ENCODE results near the gene HES7.
A peak's percentile ranks its signal among the peaks of the same experiment; 100 is the strongest.

Gene HES7

DNA sequence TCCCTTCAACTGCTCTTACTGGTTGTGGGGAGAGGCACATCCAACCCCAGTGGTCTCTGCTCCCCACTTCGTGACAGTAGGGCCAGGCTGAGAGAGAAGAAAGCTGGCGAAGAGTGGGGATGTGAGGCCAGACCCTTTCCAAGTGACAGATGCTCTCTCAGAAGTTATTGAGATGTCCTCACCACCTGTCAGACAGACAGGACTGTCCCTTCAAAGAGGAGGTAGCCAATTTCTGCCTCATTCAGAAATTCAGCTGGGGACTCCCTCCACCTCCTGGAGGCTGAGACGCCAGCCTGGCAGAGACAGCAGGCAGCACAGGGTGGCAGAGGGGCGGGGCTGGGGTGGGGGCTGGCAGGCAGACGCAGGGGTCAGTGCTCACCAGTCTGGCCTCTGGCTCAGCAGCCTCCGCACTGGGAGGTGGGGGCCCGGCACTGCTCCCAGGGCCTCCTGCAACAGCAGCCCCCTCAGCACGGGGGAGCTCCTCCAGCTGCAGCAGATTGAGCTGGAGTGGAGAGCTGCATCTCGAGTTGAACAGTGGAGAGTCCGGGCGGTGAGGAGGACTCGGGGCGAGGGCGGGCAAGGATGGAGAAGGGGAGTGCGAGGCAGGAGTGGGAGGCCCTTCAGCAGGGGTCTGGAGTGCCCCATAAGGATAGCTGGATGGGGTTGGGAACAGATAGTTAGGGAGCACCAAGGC, 19.1 kb upstream of the HES7 start:
- no peak for DNase-seq

DNA sequence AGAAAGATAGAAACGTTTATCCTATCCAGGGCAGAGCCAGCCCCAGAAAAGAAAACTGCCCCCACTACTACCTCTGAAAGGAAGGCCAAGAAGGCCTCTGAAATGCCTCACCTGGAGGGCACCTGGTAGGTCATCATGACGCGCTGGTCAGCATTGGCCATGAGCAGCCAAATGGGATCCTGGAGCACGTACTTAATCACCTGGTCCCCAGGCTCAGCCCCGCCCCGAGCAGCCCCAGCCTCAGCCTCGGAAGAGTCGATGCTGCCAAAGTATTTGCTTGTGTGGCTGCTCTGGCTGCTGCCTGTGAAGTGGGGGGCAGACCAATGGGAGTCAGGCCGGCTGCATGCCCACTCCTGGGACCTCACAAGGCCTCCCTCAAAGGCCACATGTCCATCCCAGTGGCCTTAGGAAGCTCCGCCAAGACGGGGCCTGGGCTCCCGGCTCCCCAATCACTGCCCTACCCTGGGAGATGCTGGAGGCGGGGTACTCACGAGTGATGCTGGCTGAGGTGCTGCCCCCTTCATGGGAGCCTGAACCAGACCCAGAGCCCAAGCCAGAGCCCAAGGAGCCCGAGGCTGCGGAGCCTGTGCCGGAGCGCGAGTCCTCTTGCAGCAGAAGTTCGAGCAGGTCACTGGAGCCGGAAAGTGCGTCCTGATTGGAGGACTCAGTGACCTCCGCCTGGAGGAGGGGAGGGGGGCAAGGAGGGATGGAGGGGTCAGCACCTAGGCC, 18.4 kb upstream of the HES7 start:
- DNase-seq, result no peak

DNA sequence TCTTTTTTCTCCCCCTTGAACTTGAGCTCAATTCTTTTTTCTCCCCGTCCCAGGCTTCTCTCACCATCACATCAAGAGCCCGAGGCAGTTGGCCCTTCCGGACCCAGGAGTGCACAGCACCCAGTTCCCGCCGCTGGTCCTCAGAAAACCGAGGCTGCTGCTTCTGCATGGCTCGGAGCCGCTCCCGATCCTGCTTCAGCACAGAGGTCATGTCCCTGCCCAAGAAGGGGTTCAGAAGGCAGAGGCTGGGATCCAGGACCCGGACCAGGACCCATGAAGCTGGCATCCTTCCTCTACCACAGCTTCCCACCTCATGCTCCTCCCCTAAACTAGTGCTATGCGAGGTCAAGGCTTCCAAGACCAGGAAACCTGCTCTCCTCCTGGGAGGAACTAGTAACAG, 17.8 kb upstream of the HES7 start:
- no peak for DNase-seq

DNA sequence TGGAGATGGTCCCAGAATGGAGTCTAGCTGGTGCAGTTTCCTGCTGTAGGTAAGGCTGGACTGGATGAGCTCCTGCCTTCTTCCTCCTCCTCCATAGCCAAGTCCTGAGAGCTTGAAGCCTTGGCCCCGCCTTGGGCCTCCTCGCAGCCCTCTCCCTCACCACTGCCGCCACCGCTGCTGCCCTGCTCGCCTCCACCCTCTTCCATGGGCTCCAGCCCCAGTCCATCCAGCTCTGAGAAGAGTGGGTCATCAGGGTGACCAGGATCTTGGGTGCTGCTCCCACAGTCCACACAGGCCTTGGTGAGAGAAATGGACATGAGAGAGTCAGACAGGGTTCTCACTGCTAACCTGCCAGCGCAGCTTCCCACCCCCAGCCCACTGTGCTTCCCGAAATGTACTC, 17.1 kb upstream of the HES7 start:
- no peak for DNase-seq

DNA sequence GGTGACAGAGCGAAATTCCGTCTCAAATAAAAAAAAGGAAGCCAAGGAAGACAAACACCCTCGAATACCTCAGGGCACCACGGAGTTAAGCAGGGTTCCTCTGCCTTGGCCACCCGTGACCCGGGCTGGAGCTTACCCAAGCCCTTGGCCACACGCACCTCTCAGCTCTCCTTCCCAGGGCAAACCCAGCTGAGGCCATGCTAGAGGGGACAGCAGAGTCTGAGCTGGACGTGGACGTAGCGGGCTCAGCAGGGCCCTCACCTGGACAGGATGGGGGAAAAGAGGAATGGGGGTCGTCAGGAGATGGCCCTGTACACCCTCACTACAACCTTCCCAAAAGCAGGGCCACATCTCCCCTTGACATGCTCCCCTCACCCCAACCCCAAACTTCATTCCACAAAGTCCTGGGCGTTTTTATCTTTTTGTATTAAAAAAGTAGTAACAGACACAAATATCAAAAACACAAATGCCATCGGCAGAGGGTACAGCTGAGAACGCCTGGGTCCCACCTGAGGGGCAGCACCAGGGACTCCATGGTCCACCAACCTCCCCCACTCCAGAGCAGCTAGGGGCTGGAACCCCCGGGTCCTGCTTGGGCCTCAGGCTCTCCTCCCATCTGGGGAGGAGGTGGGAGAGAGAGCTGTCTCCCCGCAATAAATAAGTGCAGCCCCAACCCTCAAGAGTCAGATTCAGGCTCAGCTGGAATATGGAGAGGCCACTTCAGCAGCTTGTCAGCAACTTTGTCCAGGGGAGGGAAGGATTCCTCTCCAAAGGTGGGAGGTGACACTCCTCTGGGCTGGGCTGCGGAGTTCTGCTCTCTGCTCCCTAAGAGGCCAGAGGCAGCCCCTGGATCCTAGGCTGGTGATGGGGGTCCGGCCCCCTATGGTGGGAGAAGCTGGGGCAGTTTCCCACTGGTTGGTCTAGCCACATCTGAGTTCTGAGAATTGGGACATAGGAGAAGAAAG, 16.4 kb upstream of the HES7 start:
- DNase-seq, result no peak

DNA sequence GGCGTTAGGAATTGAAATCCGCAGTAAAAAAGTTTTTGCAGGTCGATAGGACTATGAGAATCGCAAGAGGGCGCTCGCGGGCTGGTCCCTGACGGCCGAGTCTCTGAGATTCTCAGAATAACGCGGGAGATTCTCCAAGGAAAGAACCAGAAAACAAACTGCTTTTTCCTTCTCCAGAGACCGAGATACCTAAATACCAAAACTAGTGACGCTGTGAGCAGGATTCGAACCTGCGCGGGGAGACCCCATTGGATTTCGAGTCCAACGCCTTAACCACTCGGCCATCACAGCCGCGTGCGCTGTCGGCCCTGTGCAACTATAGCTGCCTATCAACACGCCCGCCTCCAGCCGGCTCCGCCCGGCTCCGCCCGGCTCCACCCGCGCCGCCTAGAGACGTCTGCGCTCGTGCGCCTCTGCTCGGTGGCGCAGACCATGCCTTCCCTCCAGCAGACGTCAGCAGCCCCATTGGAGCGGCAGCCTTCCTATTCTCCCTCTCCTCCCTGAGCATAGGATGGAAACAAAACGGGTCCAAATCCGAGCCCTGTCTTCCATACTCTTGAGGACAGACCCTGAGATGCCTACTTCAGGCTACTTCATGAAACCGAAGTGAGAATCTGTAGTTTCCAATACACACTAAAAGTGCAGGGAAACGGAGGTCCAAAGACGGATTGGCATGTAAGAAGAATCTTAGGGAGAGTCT, 14.9 kb upstream of the HES7 start:
- DNase-seq, result peak; percentile 98

DNA sequence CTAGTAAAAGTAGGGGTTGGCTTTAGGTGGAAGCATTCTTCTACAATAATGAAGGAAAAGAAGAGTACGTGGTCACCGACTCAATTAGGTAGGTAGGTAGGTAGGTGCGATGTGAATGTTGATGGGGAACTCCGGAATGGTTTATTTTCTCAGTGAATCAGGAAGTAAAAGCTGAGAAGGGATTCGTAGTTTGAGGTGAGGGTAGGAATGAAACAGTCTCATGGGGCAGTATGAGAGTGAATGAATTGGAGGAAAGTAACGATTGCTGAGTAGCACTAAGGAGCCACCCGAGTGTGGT, 14.4 kb upstream of the HES7 start:
- no peak for DNase-seq

DNA sequence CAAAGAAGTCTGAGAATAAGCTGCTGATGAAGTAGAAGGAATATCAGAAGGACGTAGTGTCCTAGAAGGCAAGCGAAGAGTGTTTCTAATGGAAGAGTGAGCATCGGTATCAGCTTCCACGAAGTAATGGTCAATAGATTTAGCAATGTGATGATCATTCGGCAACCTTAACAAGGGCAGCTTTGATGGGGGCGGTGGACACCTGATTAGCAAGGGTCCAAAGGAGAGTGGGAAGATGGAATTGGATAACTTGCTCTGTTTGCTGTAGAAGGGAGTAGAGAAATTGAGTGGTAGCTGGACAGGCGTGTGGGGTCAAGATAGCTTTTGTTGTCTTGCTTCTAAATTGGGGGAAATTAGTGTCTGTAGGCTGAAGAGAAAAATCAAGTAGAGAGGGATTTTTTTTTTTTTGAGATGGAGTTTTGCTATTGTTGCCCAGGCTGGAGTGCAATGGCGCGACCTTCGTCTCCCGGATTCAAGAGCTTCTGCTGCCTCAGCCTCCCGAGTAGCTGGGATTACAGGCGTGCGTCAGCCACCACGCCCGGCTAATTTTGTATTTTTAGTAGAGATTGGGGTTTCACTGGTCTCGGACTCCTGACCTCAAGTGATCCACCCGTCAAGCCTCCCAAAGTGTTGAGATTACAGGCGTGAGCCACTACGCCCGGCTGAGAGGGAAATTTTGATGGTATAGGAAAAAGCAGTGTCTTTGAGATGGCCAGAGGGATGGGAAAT, 13.9 kb upstream of the HES7 start:
- DNase-seq, result no peak

DNA sequence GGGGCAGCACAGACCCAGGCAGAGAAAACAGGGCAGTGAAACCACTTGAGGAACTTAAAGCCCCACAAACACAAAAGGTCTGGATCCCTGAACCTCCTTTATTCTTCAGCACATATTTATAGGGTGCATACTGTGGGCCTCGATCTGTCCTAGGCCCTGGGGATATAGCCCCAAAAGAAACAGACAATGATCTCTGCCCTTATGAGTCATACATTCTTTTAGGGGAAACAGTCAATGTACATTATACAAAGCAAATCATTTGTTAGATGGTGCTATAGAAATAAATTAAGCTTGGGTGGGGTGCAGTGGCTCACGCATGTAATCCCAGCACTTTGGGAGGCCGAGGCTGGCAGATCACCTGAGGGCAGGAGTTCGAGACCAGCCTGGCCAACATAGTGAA, 10.0 kb upstream of the HES7 start:
- no peak for DNase-seq

DNA sequence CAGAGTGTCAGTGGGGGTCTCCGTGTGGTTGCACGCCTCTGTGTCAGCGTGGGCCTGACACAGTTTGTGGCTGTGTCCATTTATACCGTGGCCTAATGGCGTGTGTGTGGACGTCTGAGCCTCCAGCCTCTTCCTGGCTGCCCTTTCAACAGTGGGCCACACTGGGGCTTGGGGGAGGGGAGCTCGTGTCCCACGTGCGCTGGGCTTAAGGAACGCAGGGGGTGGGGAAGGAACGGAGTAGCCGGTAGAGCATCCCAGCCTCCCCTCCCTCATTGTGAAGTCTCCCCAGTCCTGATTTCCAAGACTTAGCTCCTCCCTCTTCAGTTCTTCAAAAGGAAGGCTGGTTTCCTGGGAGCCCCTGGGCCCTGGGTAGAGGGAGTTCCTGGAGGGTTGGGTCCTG, 9.5 kb upstream of the HES7 start:
- DNase-seq, result no peak

DNA sequence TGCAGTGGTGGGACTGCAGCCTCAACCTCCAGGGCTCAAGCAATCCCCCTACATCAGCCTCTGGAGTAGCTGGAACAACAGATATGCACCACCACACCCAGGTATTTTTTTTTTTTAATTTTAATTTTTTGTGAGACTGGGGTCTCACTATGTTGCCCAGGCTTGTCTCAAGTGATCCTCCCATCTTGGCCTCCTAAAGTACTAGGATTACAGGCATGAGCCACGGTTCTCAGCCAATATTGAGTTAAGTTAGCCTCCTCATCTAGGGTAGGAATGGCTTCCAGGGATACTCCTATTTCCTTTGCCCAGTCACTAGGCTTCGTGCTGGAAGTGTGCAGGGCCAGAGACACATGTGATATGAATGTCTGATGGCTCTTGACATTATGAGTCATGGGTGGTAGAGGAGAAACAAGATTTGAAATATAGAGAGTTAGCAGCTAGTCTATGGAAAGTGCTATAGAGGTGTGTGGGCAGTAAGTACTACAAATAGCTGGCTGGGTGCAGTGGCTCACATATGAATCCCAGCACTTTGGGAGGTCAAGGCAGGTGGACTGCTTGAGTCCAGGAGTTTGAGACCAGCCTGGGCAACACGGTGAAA, 8.0 kb upstream of the HES7 start:
- no peak for DNase-seq

DNA sequence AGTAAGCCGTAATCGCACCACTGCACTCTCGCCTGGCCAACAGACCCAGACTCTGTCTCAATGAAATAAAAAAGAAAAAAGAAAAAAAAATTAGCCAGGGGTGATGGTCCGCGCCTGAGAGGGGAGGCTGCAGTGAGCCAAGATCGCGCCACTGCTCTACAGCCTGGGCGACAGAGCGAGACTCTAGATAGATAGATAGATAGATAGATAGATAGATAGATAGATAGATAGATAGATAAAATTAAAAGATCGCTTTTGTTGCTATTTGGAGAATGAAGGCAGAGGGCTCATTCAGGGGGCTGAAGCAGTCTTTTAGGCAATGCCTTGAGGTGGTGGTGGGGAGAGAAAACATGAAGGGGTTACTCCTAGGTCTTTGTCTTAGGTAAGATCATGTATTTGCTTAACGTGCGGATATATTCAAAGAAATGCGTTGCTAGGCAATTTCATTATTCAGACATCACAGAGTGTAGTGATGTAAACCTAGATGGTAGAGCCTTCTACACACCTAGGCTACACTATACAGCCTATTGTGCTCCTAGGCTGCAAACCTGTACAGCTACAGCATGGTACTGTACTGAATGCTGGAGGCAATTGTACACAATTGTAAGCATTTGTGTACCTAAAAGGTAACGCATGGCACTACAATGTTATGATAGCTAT, 4.3 kb upstream of the HES7 start:
- DNase-seq, result no peak

DNA sequence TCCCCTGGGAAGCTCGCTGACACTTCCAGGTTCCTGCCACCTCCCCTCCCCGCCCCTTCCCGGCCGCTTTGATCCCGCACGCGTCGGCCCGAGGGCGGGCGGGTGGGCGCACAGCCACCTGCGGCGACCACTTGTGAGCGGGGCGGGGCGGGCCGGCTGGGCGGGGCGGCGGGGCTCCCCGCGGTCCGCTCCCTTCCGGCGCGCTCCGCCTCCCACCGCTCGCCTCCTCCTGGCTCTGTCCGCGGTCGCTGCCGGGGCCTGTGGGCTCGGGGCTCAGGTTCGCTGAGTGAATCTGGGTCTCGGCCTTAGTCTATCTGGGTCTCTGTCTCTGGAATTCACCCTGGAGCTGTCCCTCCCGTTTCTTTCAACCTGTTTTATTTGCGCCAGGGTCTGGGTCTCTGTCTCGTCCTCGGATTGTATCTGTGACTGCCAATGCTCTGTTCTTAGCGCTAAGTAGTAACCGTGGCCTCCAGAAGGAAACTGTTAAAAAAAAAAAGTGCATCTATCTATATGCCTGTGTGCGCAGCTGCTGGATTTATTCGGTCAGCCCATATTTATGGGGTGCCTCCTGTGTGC, 2.7 kb upstream of the HES7 start:
- no peak for DNase-seq

DNA sequence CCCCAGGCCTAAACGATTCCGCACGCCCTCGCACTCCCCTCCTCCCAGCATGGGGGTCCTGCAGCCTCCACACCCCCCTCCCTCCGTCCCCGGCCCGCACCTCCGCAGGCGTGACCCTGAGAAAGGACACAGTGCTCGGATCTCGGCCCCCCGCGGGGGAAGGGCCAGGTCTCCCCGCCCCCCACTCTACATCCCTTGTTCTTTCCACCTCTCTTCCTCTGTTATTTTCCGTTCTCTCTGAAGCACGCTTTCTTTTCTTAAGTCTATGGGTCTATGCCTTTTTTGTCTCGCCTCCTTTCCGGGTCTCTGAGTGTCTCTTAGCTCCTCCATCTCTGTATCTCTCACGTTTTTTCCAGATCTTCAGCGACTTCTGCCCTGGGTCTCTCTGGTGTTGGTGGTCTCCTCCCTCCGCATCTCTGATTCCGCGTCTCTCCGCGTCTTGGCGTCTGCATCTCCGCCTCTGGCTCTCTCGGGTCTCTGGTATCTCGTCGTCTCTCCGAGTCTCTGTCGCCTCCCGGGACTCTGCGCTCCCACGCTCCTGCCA, 2.1 kb upstream of the HES7 start:
- no peak for DNase-seq

DNA sequence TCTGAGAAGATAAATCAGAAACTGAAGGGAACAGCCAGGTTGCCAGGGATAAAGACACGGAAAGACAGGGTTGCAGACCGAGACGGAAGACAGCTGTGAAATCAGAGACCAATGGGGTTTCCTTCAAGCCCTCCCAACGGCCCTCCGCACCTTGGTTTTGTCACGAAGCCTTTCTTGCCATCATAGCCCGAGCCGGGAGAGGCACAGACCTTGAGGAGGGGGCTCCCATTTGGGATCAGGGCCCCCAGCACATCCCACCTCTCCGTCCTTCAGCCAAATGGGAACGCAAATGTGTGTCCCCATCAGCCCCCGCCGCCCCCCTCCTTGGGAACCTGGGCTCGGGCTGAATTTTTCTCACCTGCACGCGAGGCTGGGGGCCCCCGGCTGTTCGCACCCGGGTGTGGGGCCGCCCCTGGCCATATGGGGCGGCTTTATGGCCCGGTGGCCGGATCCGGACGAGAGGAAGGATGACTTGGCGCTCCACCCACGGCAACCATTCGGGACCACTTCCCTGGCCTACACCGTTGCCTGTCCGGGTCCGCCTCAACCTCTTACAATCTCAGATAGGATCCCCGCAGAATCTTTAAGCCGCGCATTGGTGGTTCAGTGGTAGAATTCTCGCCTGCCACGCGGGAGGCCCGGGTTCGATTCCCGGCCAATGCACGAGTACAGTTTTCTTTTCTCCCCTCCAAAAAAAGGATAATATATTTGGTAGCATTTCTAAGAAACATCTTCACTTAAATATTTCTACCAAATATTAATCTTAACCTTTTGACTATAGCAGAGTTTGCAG, 1.4 kb upstream of the HES7 start:
- no peak for DNase-seq

DNA sequence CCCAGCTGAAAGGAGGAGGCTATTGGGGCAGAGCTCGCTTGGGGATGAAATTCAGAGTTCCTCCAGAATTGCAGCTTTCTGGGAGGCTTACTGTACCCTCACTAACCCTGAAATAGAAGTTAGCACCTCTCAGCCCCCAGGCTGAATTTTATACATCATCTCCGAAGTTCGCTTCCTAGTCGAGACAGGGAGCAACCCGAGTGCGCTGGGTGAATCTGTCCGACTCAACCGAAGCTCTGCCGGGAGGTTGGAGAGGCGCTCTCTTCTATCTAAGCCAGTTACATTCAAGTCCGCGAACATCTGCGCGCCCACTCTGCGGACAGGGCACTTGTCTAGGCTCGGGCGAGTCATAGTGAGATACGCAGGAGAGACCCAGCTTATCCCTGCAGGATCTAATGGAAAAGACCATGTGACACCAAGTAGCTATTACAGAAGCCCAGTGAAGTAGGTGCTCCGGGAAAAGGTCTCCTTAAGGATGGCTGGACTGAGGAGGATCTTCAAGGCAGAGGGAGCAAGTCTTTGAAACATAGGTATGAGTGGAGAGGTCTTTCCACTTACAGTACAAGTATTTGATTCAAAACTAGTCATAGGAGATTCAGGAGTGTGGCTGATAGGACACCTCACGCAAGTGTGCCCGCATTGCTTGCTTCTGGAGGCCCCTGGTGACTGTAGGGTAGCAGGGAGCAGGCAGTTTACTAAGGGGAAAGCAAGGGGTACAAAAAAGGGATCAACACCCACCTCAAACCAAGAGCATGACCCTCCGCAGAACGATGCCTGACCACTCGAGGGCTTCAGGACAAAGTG, 646 bp upstream of the HES7 start:
- DNase-seq, result no peak

DNA sequence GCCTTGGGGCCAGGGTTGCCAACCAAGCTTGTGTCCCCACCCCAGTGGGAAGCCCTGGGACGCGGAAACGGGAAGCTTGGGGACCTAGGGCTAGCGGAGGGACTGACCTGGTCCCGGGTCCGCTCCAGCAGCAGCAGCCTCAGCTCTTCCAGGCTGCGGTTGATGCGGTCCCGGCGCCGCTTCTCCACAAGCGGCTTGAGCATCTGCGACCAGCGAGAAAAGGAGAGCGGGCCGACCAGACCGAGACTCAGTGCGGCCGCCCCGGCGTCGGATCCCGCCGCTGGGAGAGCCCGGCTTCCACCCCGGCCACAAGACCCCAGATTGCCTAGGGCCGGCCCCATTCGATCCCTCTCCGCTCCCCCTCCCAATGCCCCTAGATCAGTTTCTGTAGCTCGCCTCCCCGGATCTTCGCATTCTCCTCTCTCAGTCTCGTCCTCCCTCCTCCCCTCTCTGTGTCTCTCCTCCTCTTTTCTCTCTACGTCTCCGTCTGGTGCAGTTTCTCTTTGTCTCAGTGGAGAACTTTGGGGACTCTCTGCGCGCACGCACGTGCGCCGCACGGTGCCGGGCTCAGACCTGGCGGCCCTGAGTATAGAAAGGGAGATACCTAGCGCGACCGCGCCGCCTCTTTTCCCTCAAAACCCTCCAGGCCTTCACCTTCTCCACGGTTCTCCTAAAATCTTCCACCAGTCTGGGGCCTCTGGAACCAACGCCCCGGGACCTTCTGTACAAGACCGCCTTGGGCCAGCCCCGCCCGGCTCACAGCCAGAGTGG, 797 bp downstream of the HES7 start:
- DNase-seq, result no peak

DNA sequence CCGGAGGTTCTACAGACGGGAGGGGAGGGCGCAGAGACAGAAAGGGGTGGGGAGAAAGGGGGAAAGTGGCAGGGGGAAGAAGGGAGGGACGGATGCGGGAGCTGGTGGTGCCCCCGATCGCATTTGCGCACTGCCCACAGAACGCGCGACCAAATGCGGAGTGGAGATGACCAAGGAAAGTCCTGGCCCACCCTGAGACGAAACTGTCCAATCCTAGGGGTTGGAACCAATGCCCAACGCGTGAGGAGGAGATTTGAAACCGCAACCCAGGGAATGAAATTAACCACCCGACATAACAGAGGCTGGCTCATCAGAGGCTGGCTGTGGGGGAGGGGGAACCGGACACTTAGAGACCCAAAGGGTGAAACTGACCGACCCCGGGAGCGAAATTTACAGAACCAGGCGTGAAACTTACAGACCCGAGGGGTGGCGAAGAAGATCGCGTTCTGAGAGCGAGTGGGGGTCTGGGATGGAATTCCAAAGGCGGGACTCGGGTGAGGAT, 1.4 kb downstream of the HES7 start:
- DNase-seq, result no peak
